SK-N-SH (cell line): Measurements from ENCODE around the gene PDE11A. TPM values are rescaled to one million over a fixed set of nuclear protein-coding genes. Genes with fewer than 3 reads are reported as not detected.

Experiments used
- CTCF ChIA-PET: fragments of 300-600, 350-600 bp; formaldehyde crosslinking; extraction: SDS; loops from one replicate; lab custom pipeline; 2021; lab: Yijun Ruan, JAX
- POLR2A ChIA-PET: fragments of 350-600 bp; sonication (Branson Sonifier 250); formaldehyde crosslinking; extraction: SDS; loops from one replicate; lab custom pipeline; 2020; ENCODE audit warnings: antibody characterized with exemption, inconsistent platforms; lab: Yijun Ruan, JAX
- DNase-seq: peaks from one replicate; pipeline ENCODE4 v3.0.0; 2012
- H2AFZ ChIP-seq: fragments of 200-600 bp; sonication (generic); 2 replicates; pipeline ENCODE4 v1.8.1; 2016; ENCODE audit warnings: antibody characterized with exemption, mild to moderate bottlenecking, low read depth
- H3F3A ChIP-seq: fragments of 200-600 bp; sonication (generic); replicated peaks from 2 replicates; pipeline ENCODE3; 2016; ENCODE audit warnings: antibody characterized with exemption, mild to moderate bottlenecking; ENCODE audit not compliant: insufficient read depth
- H3K27ac ChIP-seq, 2 experiments: fragments of 200-500 bp in 1 of 2; fragments of 200-600 bp in 1 of 2; sonication (Bioruptor generic) in 1 of 2; sonication (generic), shearing (Covaris generic) in 1 of 2; 2 replicates each; pipeline versions ENCODE4 v1.5.1 to v1.6.1; 2014 to 2016; ENCODE audit warnings: low read depth in 2 of 2, inconsistent platforms in 1 of 2, low read length in 1 of 2, mild to moderate bottlenecking in 1 of 2, mixed read lengths in 1 of 2
- H3K27me3 ChIP-seq: fragments of 200-600 bp; sonication (generic), shearing (Covaris generic); 2 replicates; pipeline ENCODE4 v1.6.1; 2016; ENCODE audit warnings: mixed run types; ENCODE audit not compliant: insufficient read depth
- H3K36me3 ChIP-seq, 2 experiments: fragments of 200-500 bp in 1 of 2; fragments of 200-600 bp in 1 of 2; sonication (Bioruptor generic) in 1 of 2; sonication (generic) in 1 of 2; replicated peaks in 1 of 2; 2 replicates each; pipeline versions ENCODE3 to v1.5.1; 2014 to 2016; ENCODE audit warnings: low read length in 1 of 2, mild to moderate bottlenecking in 1 of 2; ENCODE audit not compliant: insufficient read depth in 2 of 2, control insufficient read depth in 1 of 2
- H3K4me1 ChIP-seq, 2 experiments: fragments of 200-500 bp in 1 of 2; fragments of 200-600 bp in 1 of 2; sonication (Bioruptor generic) in 1 of 2; sonication (generic), shearing (Covaris generic) in 1 of 2; 2 replicates each; pipeline versions ENCODE4 v1.5.1 to v1.6.1; 2014 to 2016; ENCODE audit warnings: low read depth in 1 of 2, low read length in 1 of 2, mixed run types in 1 of 2; ENCODE audit not compliant: insufficient read depth in 2 of 2, control insufficient read depth in 1 of 2
- H3K4me2 ChIP-seq: fragments of 200-600 bp; sonication (generic), shearing (Covaris generic); 2 replicates; pipeline ENCODE4 v1.6.1; 2017; ENCODE audit warnings: mixed run types
- H3K4me3 ChIP-seq, 2 experiments: fragments of 200-500 bp in 1 of 2; fragments of 200-600 bp in 1 of 2; sonication (Bioruptor generic) in 1 of 2; sonication (generic), shearing (Covaris generic) in 1 of 2; 2 replicates each; pipeline versions ENCODE4 v1.5.1 to v1.8.1; 2014 to 2016; ENCODE audit warnings: low read depth in 2 of 2, inconsistent platforms in 1 of 2, low read length in 1 of 2, mild to moderate bottlenecking in 1 of 2, mixed read lengths in 1 of 2, moderate library complexity in 1 of 2
- H3K79me2 ChIP-seq: fragments of 200-600 bp; sonication (generic); 2 replicates; pipeline ENCODE4 v1.8.1; 2017; ENCODE audit warnings: mild to moderate bottlenecking; ENCODE audit not compliant: insufficient read depth
- H3K9ac ChIP-seq: fragments of 200-600 bp; sonication (generic); 2 replicates; pipeline ENCODE4 v1.6.1; 2017; ENCODE audit warnings: mixed run types
- H3K9me2 ChIP-seq: fragments of 200-600 bp; sonication (generic); 2 replicates; pipeline ENCODE4 v1.6.1; 2017; ENCODE audit warnings: mixed run types
- H3K9me3 ChIP-seq: fragments of 200-600 bp; sonication (generic); 2 replicates; pipeline ENCODE4 v1.6.1; 2017; ENCODE audit warnings: mixed run types, mild to moderate bottlenecking, moderate library complexity
- H4K20me1 ChIP-seq: fragments of 200-600 bp; sonication (generic); 2 replicates; pipeline ENCODE4 v1.6.1; 2017; ENCODE audit warnings: mild to moderate bottlenecking, mixed run types; ENCODE audit not compliant: insufficient read depth
- FOXM1 ChIP-seq: IDR thresholded peaks from 2 replicates; pipeline ENCODE4 v1.4.0; 2012; ENCODE audit warnings: low read depth, mild to moderate bottlenecking
- GABPA ChIP-seq: IDR thresholded peaks from 2 replicates; pipeline ENCODE4 v1.4.0; 2012; ENCODE audit warnings: low read depth, mild to moderate bottlenecking
- GATA2 ChIP-seq: sonication (generic); formaldehyde crosslinking; IDR thresholded peaks from 2 replicates; pipeline ENCODE4 v1.5.0; 2020; ENCODE audit warnings: mild to moderate bottlenecking, missing genetic modification reagents
- MEF2A ChIP-seq: IDR thresholded peaks from 2 replicates; pipeline ENCODE4 v1.4.0; 2012; ENCODE audit warnings: low read depth, borderline replicate concordance
- NRF1 ChIP-seq: IDR thresholded peaks from 2 replicates; pipeline ENCODE4 v1.6.1; 2012; ENCODE audit warnings: low read depth, mild to moderate bottlenecking, low read length
- PBX3 ChIP-seq: IDR thresholded peaks from 2 replicates; pipeline ENCODE4; 2012
- RCOR1 ChIP-seq: fragments of 150-350 bp; IDR thresholded peaks from 2 replicates; pipeline ENCODE4 v1.6.1; 2017; ENCODE audit warnings: antibody characterized with exemption, low read length
- REST ChIP-seq: IDR thresholded peaks from 2 replicates; pipeline ENCODE4 v1.6.1; 2012; ENCODE audit warnings: mild to moderate bottlenecking, low read depth, low read length, moderate library complexity
- RXRA ChIP-seq: IDR thresholded peaks from 2 replicates; pipeline ENCODE4 v1.4.0; 2012; ENCODE audit warnings: low read depth, mild to moderate bottlenecking, borderline replicate concordance
- SMC3 ChIP-seq: IDR thresholded peaks from 2 replicates; pipeline ENCODE4 v1.6.1; 2012; ENCODE audit warnings: low read depth, low read length, improper control_type of control experiment
- TAF1 ChIP-seq: IDR thresholded peaks from 2 replicates; pipeline ENCODE4 v1.6.1; 2012; ENCODE audit warnings: low read depth, mild to moderate bottlenecking, low read length, moderate library complexity, borderline replicate concordance
- TCF12 ChIP-seq: IDR thresholded peaks from 2 replicates; pipeline ENCODE4 v1.4.0; 2012
- WGBS: methylation state at CpG from one replicate; pipeline ENCODE4 v1.1.6; 2017; ENCODE audit warnings: low lambda C conversion rate; 5-methylcytosine and 5-hydroxymethylcytosine counted together
- polyA plus RNA-seq, 3 experiments: library from polyadenylated mRNA; depleted of rRNA; stranded (reverse); fragments of >200 nt; gene quantifications; 2 replicates each; pipeline ENCODE4 v1.2.3, GENCODE V29; 2012

Gene PDE11A
- polyA plus RNA-seq, 1 of the 3 experiments (the other 2 are of a cell fraction): 0.10 TPM

GRCh38 chr2:177716484-177716883 is 356.1 kb downstream of the PDE11A start:
- no peak for DNase-seq
- TF ChIP-seq REST (no peak), TCF12 (no peak), MEF2A (no peak), PBX3 (no peak), FOXM1 (no peak), RCOR1 (no peak), RXRA (no peak), NRF1 (no peak), GABPA (no peak), GATA2 (CRISPR knock-in tag) (no peak)
- Histone ChIP-seq H3K4me2 (no peak overlapping the region), H4K20me1 (no peaks in the 10 kb centered on the region), H3K9me3 (no peaks in the 10 kb centered on the region), H3K4me1 (peaks cover 0 to 5% of the 10 kb centered on the region in 2 experiments; a peak in 1 of 4 replicates), H3K36me3 (no peaks in the 10 kb centered on the region), H2AFZ (no peak overlapping the region), H3K9me2 (no peaks in the 10 kb centered on the region), H3K4me3 (no peak overlapping the region), H3K27ac (no peak overlapping the region), H3K79me2 (no peaks in the 10 kb centered on the region), H3K27me3 (no peaks in the 10 kb centered on the region), H3F3A (no peaks in the 10 kb centered on the region), H3K9ac (no peak overlapping the region)
- POLR2A ChIA-PET: no interaction called here
- 59% methylated on average over 1 of the region's 1 CpG for WGBS
- CTCF ChIA-PET: interaction anchor here (1.2 to 1.3 kb wide), 2 partner anchors 11 to 112 kb away, joined by 3 to 4 read pairs; no protein-coding TSS in a partner anchor

- Histone ChIP-seq H3K4me2 (no peak overlapping the region), H3F3A (no peaks in the 10 kb centered on the region), H3K79me2 (no peaks in the 10 kb centered on the region), H4K20me1 (no peaks in the 10 kb centered on the region), H3K9me2 (no peaks in the 10 kb centered on the region), H3K27me3 (no peaks in the 10 kb centered on the region), H2AFZ (no peak overlapping the region), H3K27ac (no peak overlapping the region), H3K9ac (no peak overlapping the region), H3K4me1 (peaks cover 0 to 5% of the 10 kb centered on the region in 2 experiments; a peak in 1 of 4 replicates)
- no peak for DNase-seq
- ChIA-PET CTCF (interaction anchor here (1.2 kb wide), 1 partner anchor 111 kb away, joined by 4 read pairs; no protein-coding TSS in a partner anchor), POLR2A (no interaction called here)
- WGBS: 28% methylated on average over 2 of the region's 2 CpGs
- TF ChIP-seq SMC3 (no peak), TAF1 (no peak), PBX3 (no peak), GATA2 (CRISPR knock-in tag) (no peak)
- TF ChIP-seq, all 33 proteins: peak for 0
- Histone ChIP-seq H3K36me3 (no peaks in the 10 kb centered on the region), H3K4me3 (no peak overlapping the region), H3K9me3 (no peaks in the 10 kb centered on the region)
Measured at GRCh38 chr2:177715771-177716170, 356.8 kb downstream of the PDE11A start.
